ENCODE results near the gene ZNF613. TPM values are rescaled to one million over a fixed set of nuclear protein-coding genes. Genes with fewer than 3 reads are reported as not detected.
A peak's percentile ranks its signal among the peaks of the same experiment; 100 is the strongest.
"Not testable (repeated sequence)": the region's sequence is repeated elsewhere in the genome, so short reads cannot be mapped to it uniquely, and the experiment has no call there.

Gene ZNF613
- total RNA-seq, 4 donors from 2014 or later = 6.0 to 62.8 (median 15.8) TPM

- Histone ChIP-seq H3K27me3 (no peaks in the 10 kb centered on the region), H3K4me3 (no peak overlapping the region), H3K36me3 (peaks cover 3 to 15% (median 9%) of the 10 kb centered on the region in 4 donors), H3K27ac (peak overlapping the region in 1 of 4 donors; percentile 15), H3K9me3 (peaks cover 45 to 71% of the 10 kb centered on the region in 2 donors), H3K4me1 (no peaks in the 10 kb centered on the region)
- intact Hi-C loops (cut with DNase I; ENCODE audit: low total_unique reads) = no loop called here
- DNase-seq = no peak
- WGBS, 2 donors (ENCODE audit: low coverage in 1 of 2) = 53 to 60% methylated on average over 4 of the region's 4 CpGs
- TF ChIP-seq POLR2A (IDR thresholded peaks at IDR 0.05) (no peak), POLR2AphosphoS5 (IDR thresholded peaks at IDR 0.05) (no peak), CTCF (IDR thresholded peaks at IDR 0.05) (no peak), EP300 (IDR thresholded peaks at IDR 0.05; ENCODE audit: low read depth) (no peak)
- in situ Hi-C loops (cut with MboI; ENCODE audit: low pct_ligation_motif_present in 1 of 4, low pct_unique_long_range_greater_than_20kb in 1 of 4, low sequenced_read_pairs in 3 of 4) = no loop called here
Measured at GRCh38 chr19:51959791-51960190, 32.5 kb downstream of the ZNF613 start.

DNA sequence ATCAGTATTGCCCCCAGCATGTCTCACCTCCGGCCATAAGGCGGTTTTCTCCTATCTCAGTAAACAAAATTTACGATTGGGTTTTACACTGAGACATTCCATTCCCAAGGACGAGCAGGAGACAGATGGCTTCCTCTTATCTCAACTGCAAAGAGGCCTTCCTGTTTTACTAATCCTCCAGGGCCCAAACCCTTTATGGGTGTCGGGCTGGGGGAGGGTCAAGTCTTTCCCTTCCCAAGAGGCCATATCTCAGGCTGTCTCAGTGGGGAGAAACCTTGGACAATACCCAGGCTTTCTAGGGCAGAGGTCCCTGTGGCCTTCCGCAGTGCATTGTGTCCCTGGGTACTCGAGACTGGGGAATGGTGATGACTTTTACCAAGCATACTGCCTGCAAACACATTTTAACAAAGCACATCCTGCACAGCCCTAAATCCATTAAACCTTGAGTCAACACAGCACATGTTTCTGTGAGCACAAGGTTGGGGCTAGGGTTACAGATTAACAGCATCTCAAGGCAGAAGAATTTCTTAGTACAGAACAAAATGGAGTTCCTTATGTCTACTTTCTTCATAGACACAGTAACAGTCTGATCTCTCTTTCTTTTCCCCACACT is 33.5 kb downstream of the ZNF613 start:
- Histone ChIP-seq H3K36me3 (peaks cover 10 to 24% (median 18%) of the 10 kb centered on the region in 4 donors), H3K9me3 (peaks cover 55 to 80% of the 10 kb centered on the region in 2 donors), H3K27ac (peak overlapping the region in 1 of 4 donors; percentile 33)
- H3K4me1 ChIP-seq; H3K27me3 ChIP-seq; H3K4me3 ChIP-seq; in situ Hi-C loops (cut with MboI; ENCODE audit: low pct_ligation_motif_present in 1 of 4, low pct_unique_long_range_greater_than_20kb in 1 of 4, low sequenced_read_pairs in 3 of 4); intact Hi-C loops (cut with DNase I; ENCODE audit: low total_unique reads): not testable (repeated sequence)
- 10 to 28% methylated on average over 2 to 7 of the region's 7 CpGs for WGBS, 2 donors (ENCODE audit: low coverage in 1 of 2)
- peak; percentile 25 for DNase-seq

DNA sequence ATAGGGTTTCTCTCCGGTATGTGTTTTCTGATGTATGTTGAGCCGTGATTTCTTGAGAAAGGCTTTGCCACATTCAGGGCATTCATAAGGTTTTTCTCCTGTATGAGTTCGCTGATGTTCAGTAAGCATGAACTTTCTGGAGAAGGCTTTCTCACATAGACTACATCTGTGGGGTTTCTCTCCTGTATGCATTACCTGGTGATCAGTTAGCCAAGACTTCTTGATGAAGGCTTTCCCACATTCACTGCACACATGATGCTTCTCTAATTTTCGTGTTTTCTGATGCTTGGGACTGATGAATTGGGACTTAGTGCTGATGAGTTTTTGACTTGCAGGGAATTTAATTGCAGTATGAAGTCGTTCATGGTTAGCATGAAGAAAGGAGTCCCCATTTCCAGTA is 38.3 kb downstream of the ZNF613 start:
- Histone ChIP-seq H3K36me3 (peaks cover 16 to 73% (median 46%) of the 10 kb centered on the region in 4 donors), H3K27me3 (no peaks in the 10 kb centered on the region), H3K4me1 (no peaks in the 10 kb centered on the region), H3K27ac (no peak overlapping the region), H3K9me3 (peaks cover 82 to 93% of the 10 kb centered on the region in 2 donors), H3K4me3 (no peak overlapping the region)
- TF ChIP-seq EP300 (IDR thresholded peaks at IDR 0.05; ENCODE audit: low read depth) (no peak), POLR2AphosphoS5 (IDR thresholded peaks at IDR 0.05) (no peak), CTCF (IDR thresholded peaks at IDR 0.05) (no peak), POLR2A (IDR thresholded peaks at IDR 0.05) (no peak)
- intact Hi-C loops (cut with DNase I; ENCODE audit: low total_unique reads) (no loop called here), in situ Hi-C loops (cut with MboI; ENCODE audit: low pct_ligation_motif_present in 1 of 4, low pct_unique_long_range_greater_than_20kb in 1 of 4, low sequenced_read_pairs in 3 of 4) (no loop called here)
- no peak for DNase-seq
- WGBS, 2 donors (ENCODE audit: low coverage in 1 of 2) = 96 to 98% methylated on average over 5 of the region's 5 CpGs

GRCh38 chr19:51970718-51971117 is 43.4 kb downstream of the ZNF613 start:
- Histone ChIP-seq H3K9me3 (peaks cover 94 to 100% of the 10 kb centered on the region in 2 donors), H3K27ac (no peak overlapping the region), H3K36me3 (peaks cover 9 to 94% (median 53%) of the 10 kb centered on the region in 4 donors), H3K27me3 (no peaks in the 10 kb centered on the region), H3K4me1 (no peaks in the 10 kb centered on the region), H3K4me3 (no peak overlapping the region)
- 86 to 100% methylated on average over 1 of the region's 1 CpG for WGBS, 2 donors (ENCODE audit: low coverage in 1 of 2)
- no peak for DNase-seq
- in situ Hi-C loops (cut with MboI; ENCODE audit: low pct_ligation_motif_present in 1 of 4, low pct_unique_long_range_greater_than_20kb in 1 of 4, low sequenced_read_pairs in 3 of 4) = no loop called here
- TF ChIP-seq EP300 (IDR thresholded peaks at IDR 0.05; ENCODE audit: low read depth) = no peak
- no peak for TF ChIP-seq POLR2AphosphoS5 (IDR thresholded peaks at IDR 0.05)
- no peak for TF ChIP-seq POLR2A (IDR thresholded peaks at IDR 0.05)
- TF ChIP-seq CTCF (IDR thresholded peaks at IDR 0.05) = no peak
- intact Hi-C loops (cut with DNase I; ENCODE audit: low total_unique reads) = no loop called here

GRCh38 chr19:51971624-51972023 is 44.4 kb downstream of the ZNF613 start:
- intact Hi-C loops (cut with DNase I; ENCODE audit: low total_unique reads) (no loop called here), in situ Hi-C loops (cut with MboI; ENCODE audit: low pct_ligation_motif_present in 1 of 4, low pct_unique_long_range_greater_than_20kb in 1 of 4, low sequenced_read_pairs in 3 of 4) (no loop called here)
- WGBS, 2 donors (ENCODE audit: low coverage in 1 of 2) = 91 to 93% methylated on average over 3 to 4 of the region's 4 CpGs
- Histone ChIP-seq H3K9me3 (peaks cover 95 to 99% of the 10 kb centered on the region in 2 donors), H3K27me3 (no peaks in the 10 kb centered on the region), H3K36me3 (peaks cover 6 to 91% (median 48%) of the 10 kb centered on the region in 4 donors), H3K4me1 (no peaks in the 10 kb centered on the region), H3K27ac (no peak overlapping the region), H3K4me3 (no peak overlapping the region)
- no peak for DNase-seq
- TF ChIP-seq CTCF (IDR thresholded peaks at IDR 0.05) = no peak
- TF ChIP-seq EP300 (IDR thresholded peaks at IDR 0.05; ENCODE audit: low read depth) = no peak
- TF ChIP-seq POLR2A (IDR thresholded peaks at IDR 0.05) = no peak
- no peak for TF ChIP-seq POLR2AphosphoS5 (IDR thresholded peaks at IDR 0.05)

- DNase-seq; H3K4me1 ChIP-seq; in situ Hi-C loops (cut with MboI; ENCODE audit: low pct_ligation_motif_present in 1 of 4, low pct_unique_long_range_greater_than_20kb in 1 of 4, low sequenced_read_pairs in 3 of 4); intact Hi-C loops (cut with DNase I; ENCODE audit: low total_unique reads); H3K27me3 ChIP-seq; H3K4me3 ChIP-seq; H3K27ac ChIP-seq: not testable (repeated sequence)
- peaks cover 81 to 95% of the 10 kb centered on the region in 2 donors for H3K9me3 ChIP-seq
- H3K36me3 ChIP-seq = peaks cover 3 to 67% (median 33%) of the 10 kb centered on the region in 4 donors
- WGBS, 2 donors (ENCODE audit: low coverage in 1 of 2) = 96 to 100% methylated on average over 6 to 17 of the region's 17 CpGs
Measured at GRCh38 chr19:51975787-51976186, 48.5 kb downstream of the ZNF613 start.
